Liver (tissue), 9 donors: ENCODE data around the gene TEX2. TPM values are rescaled to one million over a fixed set of nuclear protein-coding genes. Genes with fewer than 3 reads are reported as not detected.

Source experiments
- DNase-seq: peaks from one replicate; pipeline ENCODE4 v3.0.0-alpha.2; 2017; ENCODE audit warnings: low spot score
- H3K27ac ChIP-seq, 2 donors: one replicate each; pipeline ENCODE4 v1.7.0; 2013; ENCODE audit warnings: inconsistent platforms in 2 of 2, low read length in 2 of 2, control low read depth in 1 of 2, low read depth in 1 of 2, mild to moderate bottlenecking in 1 of 2
- H3K27me3 ChIP-seq, 4 donors: one replicate each; pipeline versions ENCODE4 v1.6.1 to v1.7.0; 2013; ENCODE audit warnings: low read length in 3 of 4, inconsistent platforms in 1 of 4, mild to moderate bottlenecking in 1 of 4, moderate library complexity in 1 of 4; ENCODE audit not compliant: control insufficient read depth in 4 of 4, insufficient read depth in 4 of 4
- H3K36me3 ChIP-seq, 4 donors: one replicate each; pipeline versions ENCODE4 v1.6.1 to v1.7.0; 2013; ENCODE audit warnings: low read length in 3 of 4, mild to moderate bottlenecking in 3 of 4, low read depth in 1 of 4, moderate library complexity in 1 of 4; ENCODE audit not compliant: control insufficient read depth in 4 of 4, insufficient read depth in 3 of 4
- H3K4me1 ChIP-seq, 4 donors: one replicate each; pipeline versions ENCODE4 v1.6.1 to v1.7.0; 2013; ENCODE audit warnings: low read length in 3 of 4, mild to moderate bottlenecking in 3 of 4, moderate library complexity in 1 of 4; ENCODE audit not compliant: control insufficient read depth in 4 of 4, insufficient read depth in 4 of 4
- H3K4me3 ChIP-seq, 3 donors: one replicate each; pipeline versions ENCODE4 v1.6.1 to v1.7.0; 2013; ENCODE audit warnings: low read length in 3 of 3, control low read depth in 1 of 3, low read depth in 1 of 3, mild to moderate bottlenecking in 1 of 3
- H3K9ac ChIP-seq, 2 donors: one replicate each; pipeline ENCODE4 v1.7.0; 2013; ENCODE audit warnings: low read length in 2 of 2, mild to moderate bottlenecking in 2 of 2, moderate library complexity in 2 of 2, control low read depth in 1 of 2, low read depth in 1 of 2
- H3K9me3 ChIP-seq, 4 donors: one replicate each; pipeline versions ENCODE4 v1.6.1 to v1.7.0; 2013; ENCODE audit warnings: low read length in 3 of 4; ENCODE audit not compliant: control insufficient read depth in 4 of 4
- ATF3 ChIP-seq: IDR thresholded peaks from 2 replicates; pipeline ENCODE4 v1.6.1; 2016; ENCODE audit warnings: antibody characterized with exemption
- CTCF ChIP-seq: fragments of 150-350 bp; IDR thresholded peaks from 2 replicates; pipeline ENCODE4 v1.5.1; 2017; ENCODE audit warnings: improper control_type of control experiment, low read depth, low read length; ENCODE audit not compliant: missing input control
- EGR1 ChIP-seq, 2 donors: IDR thresholded peaks; 2 replicates each; pipeline ENCODE4 v1.6.1; 2016 to 2018; ENCODE audit warnings: antibody characterized with exemption in 2 of 2, low read depth in 2 of 2
- FOXA1 ChIP-seq: IDR thresholded peaks from 2 replicates; pipeline ENCODE4 v1.6.1; 2016; ENCODE audit warnings: antibody characterized with exemption
- FOXA2 ChIP-seq: IDR thresholded peaks from 2 replicates; pipeline ENCODE4 v1.6.1; 2016; ENCODE audit warnings: antibody characterized with exemption
- GABPA ChIP-seq, 2 donors: IDR thresholded peaks in 1 of 2; conservative IDR thresholded peaks in 1 of 2; 2 replicates each; pipeline ENCODE4 v1.6.1; 2016; ENCODE audit warnings: antibody characterized with exemption in 2 of 2, mild to moderate bottlenecking in 1 of 2, moderate library complexity in 1 of 2
- HNF4A ChIP-seq, 2 donors: conservative IDR thresholded peaks; 2 replicates each; pipeline ENCODE4 v1.6.1; 2016; ENCODE audit warnings: antibody characterized with exemption in 2 of 2, mild to moderate bottlenecking in 2 of 2
- HNF4G ChIP-seq: IDR thresholded peaks from 2 replicates; pipeline ENCODE4 v1.6.1; 2016; ENCODE audit warnings: antibody characterized with exemption
- JUND ChIP-seq, 2 donors: IDR thresholded peaks; 2 replicates each; pipeline ENCODE4 v1.6.1; 2016; ENCODE audit warnings: antibody characterized with exemption in 2 of 2
- NR2F2 ChIP-seq: IDR thresholded peaks from 2 replicates; pipeline ENCODE4 v1.6.1; 2016; ENCODE audit warnings: antibody characterized with exemption
- RAD21 ChIP-seq, 2 donors: IDR thresholded peaks; 2 replicates each; pipeline ENCODE4 v1.6.1; 2016; ENCODE audit warnings: antibody characterized with exemption in 2 of 2, mild to moderate bottlenecking in 2 of 2
- RXRA ChIP-seq, 2 donors: IDR thresholded peaks; 2 replicates each; pipeline ENCODE4 v1.6.1; 2017 to 2018; ENCODE audit warnings: antibody characterized with exemption in 2 of 2, mild to moderate bottlenecking in 1 of 2
- SP1 ChIP-seq: IDR thresholded peaks from 2 replicates; pipeline ENCODE4 v1.6.1; 2018; ENCODE audit warnings: antibody characterized with exemption, mild to moderate bottlenecking
- TAF1 ChIP-seq: conservative IDR thresholded peaks from 2 replicates; pipeline ENCODE4 v1.6.1; 2016; ENCODE audit warnings: antibody characterized with exemption, mild to moderate bottlenecking
- YY1 ChIP-seq: IDR thresholded peaks from 2 replicates; pipeline ENCODE4 v1.6.1; 2016; ENCODE audit warnings: antibody characterized with exemption, mild to moderate bottlenecking
- WGBS: extraction: QIAGEN DNeasy Blood & Tissue Kit; methylation state at CpG from one replicate; pipeline ENCODE4 v1.1.7; 2013; 5-methylcytosine and 5-hydroxymethylcytosine counted together
- polyA plus RNA-seq, 2 donors: library from polyadenylated mRNA; stranded (reverse) in 1 of 2; unstranded in 1 of 2; fragments of 200-250 nt in 1 of 2; fragments of >200 nt in 1 of 2; fragmentation: Nextera tagmentation in 1 of 2; extraction: Ambion mirVana in 1 of 2; gene quantifications; one replicate each; pipeline versions ENCODE4 v1.2.1 to v1.2.3, GENCODE V29; 2013 to 2015
- total RNA-seq, 2 donors: library from RNA; depleted of rRNA; stranded (reverse); fragments of >200 nt; gene quantifications; one replicate each; pipeline ENCODE4 v1.2.3, GENCODE V29; 2014
- TF ChIP-seq, protein P1 (sequence below): IDR thresholded peaks from 2 replicates; pipeline ENCODE4 v1.6.1; 2016; ENCODE audit warnings: antibody characterized with exemption, mild to moderate bottlenecking
- TF ChIP-seq, protein P2 (sequence below): IDR thresholded peaks from 2 replicates; pipeline ENCODE4 v1.6.1; 2016; ENCODE audit warnings: antibody characterized with exemption
- TF ChIP-seq, protein P3 (sequence below): IDR thresholded peaks from 2 replicates; pipeline ENCODE4 v1.6.1; 2016; ENCODE audit warnings: antibody characterized with exemption
- donor health status: healthy.
- donor health status: healthy.
- donor health status: healthy.
- donor health status: healthy.
- donor health status: healthy.

Gene TEX2
- total and polyA plus RNA-seq, 4 donors, result 15.9 to 39.8 (median 28.2) TPM

GRCh38 chr17:64129765-64130558, 133.1 kb downstream of the TEX2 start, which contains the start of gene ERN1 (continued):
- TF ChIP-seq, protein P1, sequence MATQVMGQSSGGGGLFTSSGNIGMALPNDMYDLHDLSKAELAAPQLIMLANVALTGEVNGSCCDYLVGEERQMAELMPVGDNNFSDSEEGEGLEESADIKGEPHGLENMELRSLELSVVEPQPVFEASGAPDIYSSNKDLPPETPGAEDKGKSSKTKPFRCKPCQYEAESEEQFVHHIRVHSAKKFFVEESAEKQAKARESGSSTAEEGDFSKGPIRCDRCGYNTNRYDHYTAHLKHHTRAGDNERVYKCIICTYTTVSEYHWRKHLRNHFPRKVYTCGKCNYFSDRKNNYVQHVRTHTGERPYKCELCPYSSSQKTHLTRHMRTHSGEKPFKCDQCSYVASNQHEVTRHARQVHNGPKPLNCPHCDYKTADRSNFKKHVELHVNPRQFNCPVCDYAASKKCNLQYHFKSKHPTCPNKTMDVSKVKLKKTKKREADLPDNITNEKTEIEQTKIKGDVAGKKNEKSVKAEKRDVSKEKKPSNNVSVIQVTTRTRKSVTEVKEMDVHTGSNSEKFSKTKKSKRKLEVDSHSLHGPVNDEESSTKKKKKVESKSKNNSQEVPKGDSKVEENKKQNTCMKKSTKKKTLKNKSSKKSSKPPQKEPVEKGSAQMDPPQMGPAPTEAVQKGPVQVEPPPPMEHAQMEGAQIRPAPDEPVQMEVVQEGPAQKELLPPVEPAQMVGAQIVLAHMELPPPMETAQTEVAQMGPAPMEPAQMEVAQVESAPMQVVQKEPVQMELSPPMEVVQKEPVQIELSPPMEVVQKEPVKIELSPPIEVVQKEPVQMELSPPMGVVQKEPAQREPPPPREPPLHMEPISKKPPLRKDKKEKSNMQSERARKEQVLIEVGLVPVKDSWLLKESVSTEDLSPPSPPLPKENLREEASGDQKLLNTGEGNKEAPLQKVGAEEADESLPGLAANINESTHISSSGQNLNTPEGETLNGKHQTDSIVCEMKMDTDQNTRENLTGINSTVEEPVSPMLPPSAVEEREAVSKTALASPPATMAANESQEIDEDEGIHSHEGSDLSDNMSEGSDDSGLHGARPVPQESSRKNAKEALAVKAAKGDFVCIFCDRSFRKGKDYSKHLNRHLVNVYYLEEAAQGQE, result peak; percentile 95
- TF ChIP-seq RAD21 (IDR thresholded peaks at IDR 0.05) (peak; percentile 22 to 62), FOXA2 (no peak), NR2F2 (no peak), GABPA (IDR thresholded peaks at IDR 0.05 in 1 of 2, conservative IDR thresholded peaks at IDR 0.05 in 1 of 2) (peak in 1 of 2 donors; percentile 63), EGR1 (IDR thresholded peaks at IDR 0.05; ENCODE audit: low read depth in 2 of 2) (peak in 1 of 2 donors; percentile 78), FOXA1 (no peak), RXRA (IDR thresholded peaks at IDR 0.05) (no peak), SP1 (peak; percentile 72), HNF4A (conservative IDR thresholded peaks at IDR 0.05) (no peak)
- TF ChIP-seq, protein P2, sequence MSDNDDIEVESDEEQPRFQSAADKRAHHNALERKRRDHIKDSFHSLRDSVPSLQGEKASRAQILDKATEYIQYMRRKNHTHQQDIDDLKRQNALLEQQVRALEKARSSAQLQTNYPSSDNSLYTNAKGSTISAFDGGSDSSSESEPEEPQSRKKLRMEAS, result no peak

DNA sequence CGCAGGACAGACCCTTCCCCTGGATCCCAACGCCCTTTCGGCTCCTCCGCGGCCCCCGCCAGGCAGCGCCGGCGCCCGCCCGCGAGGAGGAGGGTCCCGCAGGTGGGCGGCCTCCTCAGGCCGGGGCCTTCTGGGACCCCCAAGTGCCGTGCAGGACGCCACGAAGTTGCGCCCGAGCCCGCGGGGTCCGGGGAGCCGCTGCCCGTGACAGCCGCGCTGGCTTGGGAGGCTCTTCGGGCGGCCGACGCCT, 133.6 kb downstream of the TEX2 start:
- Histone ChIP-seq H3K9me3 (no peaks in the 10 kb centered on the region), H3K4me3 (peak overlapping the region; percentile 77 to 98 (median 77)), H3K4me1 (peaks cover 10 to 32% (median 24%) of the 10 kb centered on the region in 4 donors), H3K27ac (peak overlapping the region; percentile 94 to 97), H3K27me3 (no peaks in the 10 kb centered on the region), H3K9ac (peak overlapping the region; percentile 94 to 95), H3K36me3 (no peaks in the 10 kb centered on the region)
- no peak for DNase-seq
- TF ChIP-seq SP1 (no peak), ATF3 (no peak), CTCF (no peak), GABPA (IDR thresholded peaks at IDR 0.05 in 1 of 2, conservative IDR thresholded peaks at IDR 0.05 in 1 of 2) (no peak), HNF4A (conservative IDR thresholded peaks at IDR 0.05) (no peak), RXRA (IDR thresholded peaks at IDR 0.05) (no peak), HNF4G (no peak), YY1 (no peak), FOXA1 (no peak), RAD21 (IDR thresholded peaks at IDR 0.05) (no peak), EGR1 (IDR thresholded peaks at IDR 0.05; ENCODE audit: low read depth in 2 of 2) (no peak), JUND (IDR thresholded peaks at IDR 0.05) (no peak), FOXA2 (no peak), NR2F2 (no peak), TAF1 (no peak)
- TF ChIP-seq, protein P2, result no peak
- TF ChIP-seq, protein P1, result no peak
- TF ChIP-seq, protein P3, sequence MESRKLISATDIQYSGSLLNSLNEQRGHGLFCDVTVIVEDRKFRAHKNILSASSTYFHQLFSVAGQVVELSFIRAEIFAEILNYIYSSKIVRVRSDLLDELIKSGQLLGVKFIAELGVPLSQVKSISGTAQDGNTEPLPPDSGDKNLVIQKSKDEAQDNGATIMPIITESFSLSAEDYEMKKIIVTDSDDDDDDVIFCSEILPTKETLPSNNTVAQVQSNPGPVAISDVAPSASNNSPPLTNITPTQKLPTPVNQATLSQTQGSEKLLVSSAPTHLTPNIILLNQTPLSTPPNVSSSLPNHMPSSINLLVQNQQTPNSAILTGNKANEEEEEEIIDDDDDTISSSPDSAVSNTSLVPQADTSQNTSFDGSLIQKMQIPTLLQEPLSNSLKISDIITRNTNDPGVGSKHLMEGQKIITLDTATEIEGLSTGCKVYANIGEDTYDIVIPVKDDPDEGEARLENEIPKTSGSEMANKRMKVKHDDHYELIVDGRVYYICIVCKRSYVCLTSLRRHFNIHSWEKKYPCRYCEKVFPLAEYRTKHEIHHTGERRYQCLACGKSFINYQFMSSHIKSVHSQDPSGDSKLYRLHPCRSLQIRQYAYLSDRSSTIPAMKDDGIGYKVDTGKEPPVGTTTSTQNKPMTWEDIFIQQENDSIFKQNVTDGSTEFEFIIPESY, result no peak
- under 1% methylated on average over 31 of the region's 31 CpGs for WGBS
